Body of pancreas (tissue), 4 donors: ENCODE measurements around the gene TMEM171.

Source experiments
- POLR2A ChIP-seq, 3 donors: fragments of 450-650 bp; IDR thresholded peaks; one replicate each; pipeline ENCODE4 v1.6.1; 2016; ENCODE audit warnings: antibody characterized with exemption in 3 of 3, mild to moderate bottlenecking in 2 of 3
- TF ChIP-seq, protein P1 (sequence below), 7 experiments: fragments of 450-650 bp in 4 of 7; fragments of 200-600 bp in 3 of 7; sonication (generic) in 3 of 7; IDR thresholded peaks; one replicate each; pipeline ENCODE4 v1.5.1; 2016 to 2019; ENCODE audit warnings: antibody characterized with exemption in 7 of 7

DNA sequence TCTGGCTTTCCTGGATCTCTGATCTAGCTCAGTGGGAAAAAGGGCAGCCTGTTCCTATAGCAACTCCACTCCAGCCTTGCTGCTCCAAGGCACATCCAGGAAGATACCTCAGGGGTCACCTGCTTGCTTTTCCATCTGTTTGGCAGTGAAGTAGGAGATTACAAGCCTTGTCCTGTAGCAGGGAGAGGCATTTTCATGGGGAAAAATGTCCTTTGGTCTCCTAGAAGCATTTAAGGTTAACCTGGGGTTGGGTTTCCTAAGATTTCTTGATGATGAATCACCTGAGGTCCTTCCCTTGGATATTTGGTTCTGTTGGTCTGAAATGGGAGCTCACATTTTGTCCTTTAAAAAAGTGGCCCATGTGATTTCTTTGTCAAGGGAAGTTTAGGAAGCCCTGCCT, 51.1 kb downstream of the TMEM171 start:
- TF ChIP-seq, protein P1, sequence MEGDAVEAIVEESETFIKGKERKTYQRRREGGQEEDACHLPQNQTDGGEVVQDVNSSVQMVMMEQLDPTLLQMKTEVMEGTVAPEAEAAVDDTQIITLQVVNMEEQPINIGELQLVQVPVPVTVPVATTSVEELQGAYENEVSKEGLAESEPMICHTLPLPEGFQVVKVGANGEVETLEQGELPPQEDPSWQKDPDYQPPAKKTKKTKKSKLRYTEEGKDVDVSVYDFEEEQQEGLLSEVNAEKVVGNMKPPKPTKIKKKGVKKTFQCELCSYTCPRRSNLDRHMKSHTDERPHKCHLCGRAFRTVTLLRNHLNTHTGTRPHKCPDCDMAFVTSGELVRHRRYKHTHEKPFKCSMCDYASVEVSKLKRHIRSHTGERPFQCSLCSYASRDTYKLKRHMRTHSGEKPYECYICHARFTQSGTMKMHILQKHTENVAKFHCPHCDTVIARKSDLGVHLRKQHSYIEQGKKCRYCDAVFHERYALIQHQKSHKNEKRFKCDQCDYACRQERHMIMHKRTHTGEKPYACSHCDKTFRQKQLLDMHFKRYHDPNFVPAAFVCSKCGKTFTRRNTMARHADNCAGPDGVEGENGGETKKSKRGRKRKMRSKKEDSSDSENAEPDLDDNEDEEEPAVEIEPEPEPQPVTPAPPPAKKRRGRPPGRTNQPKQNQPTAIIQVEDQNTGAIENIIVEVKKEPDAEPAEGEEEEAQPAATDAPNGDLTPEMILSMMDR (IDR thresholded peaks at IDR 0.05) = no peak
- no peak for TF ChIP-seq POLR2A (IDR thresholded peaks at IDR 0.05)
